ENCODE results near the gene MFNG. TPM values are rescaled to one million over a fixed set of nuclear protein-coding genes. Genes with fewer than 3 reads are reported as not detected.

MFNG gene
- total RNA-seq, 2 experiments from 2014 or later: 225 to 235 TPM

- CTCF ChIA-PET (ENCODE audit: unreplicated experiment): no interaction called here
- TF ChIP-seq EZH2phosphoT487 (IDR thresholded peaks at IDR 0.05; ENCODE audit: borderline replicate concordance, low read depth, low read length): no peak
- TF ChIP-seq CTCF (conservative IDR thresholded peaks at IDR 0.05; ENCODE audit: low read length): peak; percentile 61
- no peaks in the 10 kb centered on the region for H3K9me3 ChIP-seq (ENCODE audit: low read length)
- intact Hi-C loops (cut with micrococcal nuclease; ENCODE audit: unreplicated experiment): loop anchor here (1.0 kb wide), 1 partner anchor 10 kb away; the partner anchor contains the start of gene MFNG
- peak overlapping the region; percentile 57 for H3K4me2 ChIP-seq (ENCODE audit: low read length)
- BruUV-seq (replicated peaks): no TSS peak
- no peak overlapping the region for H2AFZ ChIP-seq (ENCODE audit: low read length)
- POLR2A ChIA-PET: interaction anchor here (1.3 kb wide), 1 partner anchor 10 kb away, joined by 6 read pairs; no protein-coding TSS in a partner anchor
- no peaks in the 10 kb centered on the region for H3K9me2 ChIP-seq (ENCODE audit: insufficient read depth, low read length)
- peak; percentile 96 for DNase-seq (ENCODE audit: low spot score)
- peaks cover 27% of the 10 kb centered on the region for H3K79me2 ChIP-seq (ENCODE audit: insufficient read depth, low read depth, low read length)
- peaks cover 95% of the 10 kb centered on the region for H3K36me3 ChIP-seq (ENCODE audit: insufficient read depth, low read length)
- H3K27ac ChIP-seq (ENCODE audit: low read depth, low read length, poor library complexity, severe bottlenecking): peak overlapping the region; percentile 95
- H3K4me1 ChIP-seq (ENCODE audit: insufficient read depth, low read length, poor library complexity, severe bottlenecking): peaks cover 85% of the 10 kb centered on the region
- peak overlapping the region; percentile 16 for H3K4me3 ChIP-seq (ENCODE audit: low read depth, low read length, poor library complexity, severe bottlenecking)
- H4K20me1 ChIP-seq (ENCODE audit: insufficient read depth, low read length): no peaks in the 10 kb centered on the region
These were observed 9.5 kb downstream of the MFNG start for GRCh38 chr22:37476389-37477329.

GRCh38 chr22:37474447-37475090 lies 11.6 kb downstream of the MFNG start:
- no peaks in the 10 kb centered on the region for H3K9me2 ChIP-seq (ENCODE audit: insufficient read depth, low read length)
- H3K27ac ChIP-seq (ENCODE audit: low read depth, low read length, poor library complexity, severe bottlenecking): peak overlapping the region; percentile 95
- H4K20me1 ChIP-seq (ENCODE audit: insufficient read depth, low read length): no peaks in the 10 kb centered on the region
- peaks cover 6% of the 10 kb centered on the region; the same call in 1 of the 2 replicates for H3K79me2 ChIP-seq (ENCODE audit: insufficient read depth, low read depth, low read length)
- CTCF ChIA-PET (ENCODE audit: unreplicated experiment): no interaction called here
- no peak overlapping the region for H3K4me2 ChIP-seq (ENCODE audit: low read length)
- no peak overlapping the region for H2AFZ ChIP-seq (ENCODE audit: low read length)
- peaks cover 93% of the 10 kb centered on the region for H3K36me3 ChIP-seq (ENCODE audit: insufficient read depth, low read length)
- POLR2A ChIA-PET: no interaction called here
- no peak for TF ChIP-seq EZH2phosphoT487 (IDR thresholded peaks at IDR 0.05; ENCODE audit: borderline replicate concordance, low read depth, low read length)
- no peak for TF ChIP-seq CTCF (conservative IDR thresholded peaks at IDR 0.05; ENCODE audit: low read length)
- no peak for DNase-seq (ENCODE audit: low spot score)
- BruUV-seq (replicated peaks): TSS peak; percentile 26
- no peaks in the 10 kb centered on the region for H3K9me3 ChIP-seq (ENCODE audit: low read length)
- H3K4me1 ChIP-seq (ENCODE audit: insufficient read depth, low read length, poor library complexity, severe bottlenecking): peaks cover 72% of the 10 kb centered on the region
- no peak overlapping the region for H3K4me3 ChIP-seq (ENCODE audit: low read depth, low read length, poor library complexity, severe bottlenecking)
- intact Hi-C loops (cut with micrococcal nuclease; ENCODE audit: unreplicated experiment): no loop called here
